Thyroid gland (tissue), 4 donors: ENCODE data around the gene PRKCE. TPM values are rescaled to one million over a fixed set of nuclear protein-coding genes. Genes with fewer than 3 reads are reported as not detected.

Experiments used
- DNase-seq, 2 donors: peaks; one replicate each; pipeline ENCODE4 v3.0.0-alpha.2; 2019
- H3K27ac ChIP-seq, 3 donors: fragments of 200-600 bp; sonication (generic); 1 replicate in 2 of 3; 2 replicates in 1 of 3; pipeline ENCODE4 v1.5.1; 2016 to 2019; ENCODE audit warnings: mild to moderate bottlenecking in 1 of 3, moderate library complexity in 1 of 3
- H3K27me3 ChIP-seq: fragments of 200-600 bp; sonication (generic); one replicate; pipeline ENCODE4 v1.5.1; 2019
- H3K36me3 ChIP-seq, 2 donors: fragments of 200-600 bp; sonication (generic); one replicate each; pipeline ENCODE4 v1.5.1; 2016 to 2019
- H3K4me1 ChIP-seq, 2 donors: fragments of 200-600 bp; sonication (generic); one replicate each; pipeline ENCODE4 v1.5.1; 2017 to 2019
- H3K4me3 ChIP-seq, 3 donors: fragments of 200-600 bp; sonication (generic); replicated peaks in 1 of 3; 1 replicate in 2 of 3; 2 replicates in 1 of 3; pipeline ENCODE4 v1.5.1; 2016; ENCODE audit warnings: mild to moderate bottlenecking in 1 of 3
- H3K9me3 ChIP-seq: fragments of 200-600 bp; sonication (generic); one replicate; pipeline ENCODE4 v1.5.1; 2017
- CTCF ChIP-seq, 6 experiments: fragments of 200-600 bp in 3 of 6; fragments of 450-650 bp in 3 of 6; sonication (generic) in 3 of 6; IDR thresholded peaks; one replicate each; pipeline ENCODE4 v1.5.1; 2016 to 2019; ENCODE audit warnings: antibody characterized with exemption in 6 of 6, mild to moderate bottlenecking in 2 of 6, inconsistent platforms in 1 of 6, moderate library complexity in 1 of 6
- POLR2A ChIP-seq, 2 donors: fragments of 450-650 bp; IDR thresholded peaks; one replicate each; pipeline ENCODE4 v1.6.1; 2017; ENCODE audit warnings: antibody characterized with exemption in 2 of 2, mild to moderate bottlenecking in 2 of 2, moderate library complexity in 1 of 2
- WGBS, 2 donors: methylation state at CpG; one replicate each; pipeline ENCODE4 v1.1.5; 2017; 5-methylcytosine and 5-hydroxymethylcytosine counted together
- intact Hi-C: fragments of 100-400 bp; cut with DNase I; formaldehyde crosslinking; loops from one replicate; pipeline ENCODE4 v1.15.1; 2023
- total RNA-seq, 4 donors: library from RNA; depleted of rRNA; stranded (reverse); fragments of >200 nt; gene quantifications; one replicate each; pipeline ENCODE4 v1.2.3, GENCODE V29; 2016

PRKCE gene
- total RNA-seq, 4 donors from 2014 or later = 8.4 to 35.3 (median 15.2) TPM

GRCh38 chr2:45661828-45662227, 10.4 kb downstream of the PRKCE start:
- no peak for DNase-seq
- Histone ChIP-seq H3K4me1 (no peaks in the 10 kb centered on the region), H3K4me3 (no peak overlapping the region), H3K27ac (no peak overlapping the region), H3K9me3 (no peaks in the 10 kb centered on the region), H3K36me3 (no peaks in the 10 kb centered on the region), H3K27me3 (no peaks in the 10 kb centered on the region)
- no peak for TF ChIP-seq CTCF (IDR thresholded peaks at IDR 0.05)
- WGBS, 2 donors = 86 to 87% methylated on average over 2 of the region's 2 CpGs
- intact Hi-C loops = no loop called here

DNA sequence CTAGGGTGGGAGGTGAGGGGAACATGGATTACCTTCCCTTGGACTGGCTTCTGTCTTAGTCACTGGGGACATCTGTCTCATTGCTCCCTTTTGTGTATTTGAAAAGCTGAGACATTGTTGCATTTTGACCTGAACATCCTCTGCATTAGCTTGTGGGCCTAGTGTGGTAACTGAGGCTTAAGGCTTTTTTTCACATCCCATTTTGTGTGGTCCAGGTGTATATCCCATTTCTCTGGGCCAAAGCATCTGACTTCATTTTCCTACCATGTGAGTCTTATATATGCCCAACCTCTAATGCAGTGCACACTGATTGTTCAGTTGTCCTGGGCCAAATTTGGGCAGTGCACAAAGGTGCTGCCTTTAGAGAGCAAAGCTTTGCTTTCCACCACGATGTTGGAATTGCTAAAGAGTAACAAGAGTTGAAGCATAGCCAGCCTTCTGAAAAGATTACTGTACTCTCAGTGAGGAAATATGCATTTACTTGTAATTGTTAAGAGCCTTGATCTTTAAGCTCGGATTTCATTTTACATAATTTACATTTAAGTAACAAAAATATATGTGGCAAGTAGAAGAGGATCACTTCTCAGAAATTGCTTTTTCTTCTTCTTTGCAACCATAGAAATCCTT, 13.3 kb downstream of the PRKCE start:
- no peaks in the 10 kb centered on the region for H3K4me1 ChIP-seq
- no peak overlapping the region for H3K27ac ChIP-seq
- intact Hi-C loops = no loop called here
- 59 to 66% methylated on average over 2 of the region's 2 CpGs for WGBS, 2 donors
- no peaks in the 10 kb centered on the region for H3K9me3 ChIP-seq
- H3K4me3 ChIP-seq = no peak overlapping the region
- H3K27me3 ChIP-seq = no peaks in the 10 kb centered on the region
- DNase-seq = no peak
- TF ChIP-seq POLR2A (IDR thresholded peaks at IDR 0.05) = no peak
- TF ChIP-seq CTCF (IDR thresholded peaks at IDR 0.05) = no peak
- H3K36me3 ChIP-seq = no peaks in the 10 kb centered on the region

- no peak for DNase-seq
- no peak overlapping the region for H3K4me3 ChIP-seq
- H3K36me3 ChIP-seq = no peaks in the 10 kb centered on the region
- H3K9me3 ChIP-seq = no peaks in the 10 kb centered on the region
- H3K27ac ChIP-seq = peak overlapping the region in 2 of 3 donors; percentile 1 to 13
- TF ChIP-seq POLR2A (IDR thresholded peaks at IDR 0.05) (no peak), CTCF (IDR thresholded peaks at IDR 0.05) (no peak)
- intact Hi-C loops = no loop called here
- H3K4me1 ChIP-seq = no peaks in the 10 kb centered on the region
- H3K27me3 ChIP-seq = no peaks in the 10 kb centered on the region
- 86 to 88% methylated on average over 7 of the region's 7 CpGs for WGBS, 2 donors
Measured at GRCh38 chr2:45668509-45668908, 17.0 kb downstream of the PRKCE start.

GRCh38 chr2:45669032-45669486, 17.6 kb downstream of the PRKCE start:
- H3K4me1 ChIP-seq = peaks cover 0 to under 1% of the 10 kb centered on the region in 2 donors
- peak overlapping the region in 2 of 3 donors; percentile 1 to 13 for H3K27ac ChIP-seq
- TF ChIP-seq CTCF (IDR thresholded peaks at IDR 0.05) (no peak), POLR2A (IDR thresholded peaks at IDR 0.05) (no peak)
- DNase-seq = no peak
- intact Hi-C loops = no loop called here
- no peak overlapping the region for H3K4me3 ChIP-seq
- 62 to 81% methylated on average over 7 of the region's 7 CpGs for WGBS, 2 donors
- H3K9me3 ChIP-seq = no peaks in the 10 kb centered on the region
- no peaks in the 10 kb centered on the region for H3K36me3 ChIP-seq
- no peaks in the 10 kb centered on the region for H3K27me3 ChIP-seq

DNA sequence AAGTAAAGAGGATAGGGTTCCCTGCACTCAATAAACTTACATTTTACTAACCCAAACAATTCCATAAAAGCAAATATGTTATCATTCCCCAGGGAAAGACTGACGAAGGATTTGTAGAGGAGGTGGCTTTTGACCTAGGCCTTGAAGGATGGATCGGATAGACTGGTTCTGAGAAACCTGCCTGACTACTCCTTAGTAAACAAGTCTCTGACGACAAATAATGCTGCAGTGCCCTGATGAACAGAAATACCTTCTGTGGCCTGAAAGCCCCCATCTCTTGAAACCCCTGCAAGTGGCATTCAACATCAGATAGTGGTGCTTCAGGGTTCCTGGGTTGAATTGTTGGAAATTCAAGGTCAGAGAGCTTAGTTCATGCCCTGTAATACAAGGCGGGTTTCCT, 19.2 kb downstream of the PRKCE start:
- WGBS, 2 donors = 85 to 91% methylated on average over 4 of the region's 4 CpGs
- H3K27me3 ChIP-seq = no peaks in the 10 kb centered on the region
- no peak overlapping the region for H3K4me3 ChIP-seq
- no peak overlapping the region for H3K27ac ChIP-seq
- peaks cover 13 to 16% of the 10 kb centered on the region in 2 donors for H3K4me1 ChIP-seq
- intact Hi-C loops = no loop called here
- no peaks in the 10 kb centered on the region for H3K9me3 ChIP-seq
- H3K36me3 ChIP-seq = no peaks in the 10 kb centered on the region
- no peak for TF ChIP-seq POLR2A (IDR thresholded peaks at IDR 0.05)
- TF ChIP-seq CTCF (IDR thresholded peaks at IDR 0.05) = no peak
- no peak for DNase-seq
